ENCODE results near the gene AEBP1. TPM values are rescaled to one million over a fixed set of nuclear protein-coding genes. Genes with fewer than 3 reads are reported as not detected.

Gene AEBP1
- total RNA-seq, 1 donor from 2014 or later, result 65.0 TPM

DNA sequence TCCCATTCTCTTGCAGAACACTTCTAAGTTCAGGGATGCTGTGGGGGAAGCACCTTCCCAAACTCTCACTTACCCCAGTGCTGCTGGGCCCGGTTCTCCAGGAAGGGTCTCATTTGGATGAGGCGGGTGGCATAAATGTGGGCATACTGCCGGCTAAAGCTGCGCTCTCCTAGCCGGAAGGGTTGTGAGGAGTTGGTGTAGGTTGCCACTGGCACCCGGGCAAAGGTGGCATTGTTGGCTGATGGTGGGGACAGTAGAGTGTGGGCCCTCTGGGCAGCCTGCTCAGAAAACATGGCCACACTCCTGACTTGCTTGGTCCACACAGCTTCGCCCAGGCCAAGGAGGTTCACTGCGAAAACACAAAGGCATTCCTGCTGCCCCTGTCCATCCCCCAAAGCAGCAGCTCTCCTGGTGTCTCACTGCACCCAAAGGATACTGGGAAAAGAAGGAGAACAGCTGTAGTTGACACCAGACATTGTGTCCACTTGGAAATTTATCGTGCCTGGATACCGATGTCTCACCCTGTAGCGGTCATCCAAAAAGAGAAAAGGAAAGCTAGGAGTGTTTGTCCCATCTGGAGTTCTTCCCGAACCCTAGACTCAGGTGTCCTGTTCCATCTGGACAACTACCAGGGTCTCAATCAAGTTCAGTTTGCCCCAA, 17.7 kb downstream of the AEBP1 start:
- Mint-ChIP-seq H3K4me1 (ENCODE audit: low read depth, unreplicated experiment) (peaks cover 8% of the 10 kb centered on the region), H3K27me3 (ENCODE audit: low read depth, unreplicated experiment) (no peaks in the 10 kb centered on the region), H3K4me3 (ENCODE audit: unreplicated experiment) (no peak overlapping the region), H3K27ac (ENCODE audit: unreplicated experiment) (no peak overlapping the region), H3K9me3 (ENCODE audit: unreplicated experiment) (peaks cover 8% of the 10 kb centered on the region), H3K36me3 (ENCODE audit: low read depth, unreplicated experiment) (peaks cover 18% of the 10 kb centered on the region)
- H3K79me2 ChIP-seq (ENCODE audit: insufficient read depth, low read length), result peaks cover 35% of the 10 kb centered on the region
- H4K20me1 ChIP-seq (ENCODE audit: insufficient read depth, low read length), result peaks cover 8% of the 10 kb centered on the region
- peaks cover 16% of the 10 kb centered on the region for H3K36me3 ChIP-seq (ENCODE audit: insufficient read depth, low read length)
- DNase-seq (ENCODE audit: low read depth), result no peak
- no peaks in the 10 kb centered on the region for H3K27me3 ChIP-seq (ENCODE audit: insufficient read depth, low read length)
- no peak overlapping the region for H3K9ac ChIP-seq (ENCODE audit: low read length)
- peak overlapping the region; percentile 93 for H3K4me2 ChIP-seq (ENCODE audit: low read length)
- H2AFZ ChIP-seq (ENCODE audit: low read depth, low read length), result no peak overlapping the region
- peak overlapping the region; percentile 62 for H3K4me3 ChIP-seq (ENCODE audit: insufficient read depth, low read depth, low read length)
- H3K4me1 ChIP-seq (ENCODE audit: insufficient read depth, low read length), result peaks cover 12% of the 10 kb centered on the region
- no peaks in the 10 kb centered on the region for H3K9me3 ChIP-seq (ENCODE audit: insufficient read depth, low read depth, low read length)
- TF ChIP-seq, protein P1, sequence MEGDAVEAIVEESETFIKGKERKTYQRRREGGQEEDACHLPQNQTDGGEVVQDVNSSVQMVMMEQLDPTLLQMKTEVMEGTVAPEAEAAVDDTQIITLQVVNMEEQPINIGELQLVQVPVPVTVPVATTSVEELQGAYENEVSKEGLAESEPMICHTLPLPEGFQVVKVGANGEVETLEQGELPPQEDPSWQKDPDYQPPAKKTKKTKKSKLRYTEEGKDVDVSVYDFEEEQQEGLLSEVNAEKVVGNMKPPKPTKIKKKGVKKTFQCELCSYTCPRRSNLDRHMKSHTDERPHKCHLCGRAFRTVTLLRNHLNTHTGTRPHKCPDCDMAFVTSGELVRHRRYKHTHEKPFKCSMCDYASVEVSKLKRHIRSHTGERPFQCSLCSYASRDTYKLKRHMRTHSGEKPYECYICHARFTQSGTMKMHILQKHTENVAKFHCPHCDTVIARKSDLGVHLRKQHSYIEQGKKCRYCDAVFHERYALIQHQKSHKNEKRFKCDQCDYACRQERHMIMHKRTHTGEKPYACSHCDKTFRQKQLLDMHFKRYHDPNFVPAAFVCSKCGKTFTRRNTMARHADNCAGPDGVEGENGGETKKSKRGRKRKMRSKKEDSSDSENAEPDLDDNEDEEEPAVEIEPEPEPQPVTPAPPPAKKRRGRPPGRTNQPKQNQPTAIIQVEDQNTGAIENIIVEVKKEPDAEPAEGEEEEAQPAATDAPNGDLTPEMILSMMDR (IDR thresholded peaks at IDR 0.05; ENCODE audit: insufficient read depth, low read depth, low read length), result no peak
- no peak for TF ChIP-seq EZH2 (IDR thresholded peaks at IDR 0.05; ENCODE audit: insufficient read depth, low read length)
- no peak overlapping the region for H3K27ac ChIP-seq (ENCODE audit: low read depth, low read length)
- FAIRE-seq, result no peak

DNA sequence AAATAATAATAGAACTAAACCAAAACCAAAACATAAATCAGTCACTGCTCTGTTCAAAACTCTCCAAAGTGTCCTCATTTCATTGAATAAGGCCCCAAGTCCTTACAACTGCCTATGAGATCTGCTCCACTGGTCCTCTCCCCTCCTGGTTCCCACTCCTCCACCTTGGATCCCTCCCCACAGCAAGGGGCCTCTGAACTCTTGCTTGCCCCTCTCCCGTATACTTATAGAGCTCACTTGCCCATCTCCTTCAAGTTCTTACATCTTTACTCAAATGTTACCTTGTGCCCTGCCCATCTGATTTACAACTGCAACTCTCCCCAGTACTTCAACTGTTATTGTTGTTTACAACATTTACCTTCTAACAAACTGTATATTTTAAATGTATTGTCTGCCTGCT, 18.4 kb downstream of the AEBP1 start:
- TF ChIP-seq, protein P1 (IDR thresholded peaks at IDR 0.05; ENCODE audit: insufficient read depth, low read depth, low read length), result no peak
- no peak for TF ChIP-seq EZH2 (IDR thresholded peaks at IDR 0.05; ENCODE audit: insufficient read depth, low read length)
- Histone ChIP-seq H3K4me2 (ENCODE audit: low read length) (peak overlapping the region; percentile 93), H3K9me3 (ENCODE audit: insufficient read depth, low read depth, low read length) (no peaks in the 10 kb centered on the region), H3K79me2 (ENCODE audit: insufficient read depth, low read length) (peaks cover 35% of the 10 kb centered on the region), H3K9ac (ENCODE audit: low read length) (peak overlapping the region; percentile 76), H3K27ac (ENCODE audit: low read depth, low read length) (peak overlapping the region; percentile 72), H3K27me3 (ENCODE audit: insufficient read depth, low read length) (no peaks in the 10 kb centered on the region), H3K36me3 (ENCODE audit: insufficient read depth, low read length) (peaks cover 14% of the 10 kb centered on the region), H2AFZ (ENCODE audit: low read depth, low read length) (no peak overlapping the region), H4K20me1 (ENCODE audit: insufficient read depth, low read length) (peaks cover 8% of the 10 kb centered on the region), H3K4me3 (ENCODE audit: insufficient read depth, low read depth, low read length) (peak overlapping the region; percentile 62), H3K4me1 (ENCODE audit: insufficient read depth, low read length) (peaks cover 12% of the 10 kb centered on the region)
- Mint-ChIP-seq H3K9me3 (ENCODE audit: unreplicated experiment) (peaks cover 12% of the 10 kb centered on the region), H3K4me1 (ENCODE audit: low read depth, unreplicated experiment) (peaks cover 8% of the 10 kb centered on the region), H3K27ac (ENCODE audit: unreplicated experiment) (peak overlapping the region; percentile 48), H3K36me3 (ENCODE audit: low read depth, unreplicated experiment) (peaks cover 19% of the 10 kb centered on the region), H3K4me3 (ENCODE audit: unreplicated experiment) (peak overlapping the region; percentile 84), H3K27me3 (ENCODE audit: low read depth, unreplicated experiment) (peaks cover 2% of the 10 kb centered on the region)
- DNase-seq (ENCODE audit: low read depth) (no peak), FAIRE-seq (no peak)

Measured in astrocyte (in vitro differentiated cells and primary cell).